ENCODE measurements around the gene RTN4IP1. TPM values are rescaled to one million over a fixed set of nuclear protein-coding genes. Genes with fewer than 3 reads are reported as not detected.

The RTN4IP1 gene
- total RNA-seq, 4 donors from 2014 or later = 9.1 to 19.1 (median 13.1) TPM

DNA sequence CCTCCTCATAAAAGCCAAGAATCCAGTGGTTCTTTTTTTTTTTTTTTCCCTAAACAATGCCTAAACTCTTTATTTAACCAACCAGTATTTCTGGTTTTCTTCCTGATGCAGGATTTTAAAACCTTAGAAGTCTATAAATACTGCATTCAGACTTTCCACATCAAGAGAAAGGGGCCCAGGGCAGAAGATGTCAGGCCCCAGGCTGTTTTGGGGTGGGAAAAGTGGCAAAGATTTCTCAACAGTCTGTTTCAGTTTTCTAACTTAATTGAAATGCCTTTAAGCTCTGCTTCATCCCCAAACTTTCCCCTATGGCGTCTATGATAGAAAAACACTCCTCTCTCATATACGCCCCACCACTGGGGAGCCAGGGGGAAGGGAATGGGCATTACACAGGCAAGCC, 33.2 kb upstream of the RTN4IP1 start:
- Histone ChIP-seq H3K4me1 (no peaks in the 10 kb centered on the region), H3K27me3 (no peaks in the 10 kb centered on the region), H3K4me3 (no peak overlapping the region), H3K9me3 (peaks cover 10 to 14% of the 10 kb centered on the region in 2 donors), H3K27ac (no peak overlapping the region), H3K36me3 (peaks cover 0 to 37% (median 17%) of the 10 kb centered on the region in 4 donors)
- in situ Hi-C loops (cut with MboI; ENCODE audit: low pct_ligation_motif_present in 1 of 4, low pct_unique_long_range_greater_than_20kb in 1 of 4, low sequenced_read_pairs in 3 of 4) (no loop called here), intact Hi-C loops (cut with DNase I; ENCODE audit: low total_unique reads) (no loop called here)
- DNase-seq = no peak
- TF ChIP-seq, protein P1, sequence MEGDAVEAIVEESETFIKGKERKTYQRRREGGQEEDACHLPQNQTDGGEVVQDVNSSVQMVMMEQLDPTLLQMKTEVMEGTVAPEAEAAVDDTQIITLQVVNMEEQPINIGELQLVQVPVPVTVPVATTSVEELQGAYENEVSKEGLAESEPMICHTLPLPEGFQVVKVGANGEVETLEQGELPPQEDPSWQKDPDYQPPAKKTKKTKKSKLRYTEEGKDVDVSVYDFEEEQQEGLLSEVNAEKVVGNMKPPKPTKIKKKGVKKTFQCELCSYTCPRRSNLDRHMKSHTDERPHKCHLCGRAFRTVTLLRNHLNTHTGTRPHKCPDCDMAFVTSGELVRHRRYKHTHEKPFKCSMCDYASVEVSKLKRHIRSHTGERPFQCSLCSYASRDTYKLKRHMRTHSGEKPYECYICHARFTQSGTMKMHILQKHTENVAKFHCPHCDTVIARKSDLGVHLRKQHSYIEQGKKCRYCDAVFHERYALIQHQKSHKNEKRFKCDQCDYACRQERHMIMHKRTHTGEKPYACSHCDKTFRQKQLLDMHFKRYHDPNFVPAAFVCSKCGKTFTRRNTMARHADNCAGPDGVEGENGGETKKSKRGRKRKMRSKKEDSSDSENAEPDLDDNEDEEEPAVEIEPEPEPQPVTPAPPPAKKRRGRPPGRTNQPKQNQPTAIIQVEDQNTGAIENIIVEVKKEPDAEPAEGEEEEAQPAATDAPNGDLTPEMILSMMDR (IDR thresholded peaks at IDR 0.05) = no peak
- no peak for TF ChIP-seq POLR2AphosphoS5 (IDR thresholded peaks at IDR 0.05)
- TF ChIP-seq POLR2A (IDR thresholded peaks at IDR 0.05) = no peak
- no peak for TF ChIP-seq EP300 (IDR thresholded peaks at IDR 0.05; ENCODE audit: low read depth)
- 88 to 97% methylated on average over 2 of the region's 2 CpGs for WGBS, 2 donors (ENCODE audit: low coverage in 1 of 2)

- no peaks in the 10 kb centered on the region for H3K27me3 ChIP-seq
- no peaks in the 10 kb centered on the region for H3K4me1 ChIP-seq
- no peak overlapping the region for H3K4me3 ChIP-seq
- intact Hi-C loops (cut with DNase I; ENCODE audit: low total_unique reads) (no loop called here), in situ Hi-C loops (cut with MboI; ENCODE audit: low pct_ligation_motif_present in 1 of 4, low pct_unique_long_range_greater_than_20kb in 1 of 4, low sequenced_read_pairs in 3 of 4) (no loop called here)
- H3K9me3 ChIP-seq = peaks cover 10 to 16% of the 10 kb centered on the region in 2 donors
- DNase-seq = no peak
- no peak overlapping the region for H3K27ac ChIP-seq
- 90 to 100% methylated on average over 2 of the region's 2 CpGs for WGBS, 2 donors (ENCODE audit: low coverage in 1 of 2)
- peaks cover 0 to 56% (median 30%) of the 10 kb centered on the region in 4 donors for H3K36me3 ChIP-seq
- TF ChIP-seq EP300 (IDR thresholded peaks at IDR 0.05; ENCODE audit: low read depth) = no peak
- no peak for TF ChIP-seq POLR2AphosphoS5 (IDR thresholded peaks at IDR 0.05)
- TF ChIP-seq POLR2A (IDR thresholded peaks at IDR 0.05) = no peak
Measured at GRCh38 chr6:106659859-106660258, 30.6 kb upstream of the RTN4IP1 start.

GRCh38 chr6:106658469-106658868, 29.2 kb upstream of the RTN4IP1 start:
- WGBS, 2 donors (ENCODE audit: low coverage in 1 of 2) = 99% methylated on average over 4 of the region's 4 CpGs; no CpG with 5 or more reads in 1 of the 2 donors
- Histone ChIP-seq H3K4me3 (no peak overlapping the region), H3K4me1 (no peaks in the 10 kb centered on the region), H3K36me3 (peaks cover 0 to 58% (median 29%) of the 10 kb centered on the region in 4 donors), H3K9me3 (peaks cover 10 to 16% of the 10 kb centered on the region in 2 donors), H3K27me3 (no peaks in the 10 kb centered on the region), H3K27ac (no peak overlapping the region)
- in situ Hi-C loops (cut with MboI; ENCODE audit: low pct_ligation_motif_present in 1 of 4, low pct_unique_long_range_greater_than_20kb in 1 of 4, low sequenced_read_pairs in 3 of 4) = no loop called here
- intact Hi-C loops (cut with DNase I; ENCODE audit: low total_unique reads) = no loop called here
- TF ChIP-seq POLR2AphosphoS5 (IDR thresholded peaks at IDR 0.05) (no peak), POLR2A (IDR thresholded peaks at IDR 0.05) (no peak), EP300 (IDR thresholded peaks at IDR 0.05; ENCODE audit: low read depth) (no peak)
- TF ChIP-seq, protein P1 (IDR thresholded peaks at IDR 0.05) = no peak
- no peak for DNase-seq

DNA sequence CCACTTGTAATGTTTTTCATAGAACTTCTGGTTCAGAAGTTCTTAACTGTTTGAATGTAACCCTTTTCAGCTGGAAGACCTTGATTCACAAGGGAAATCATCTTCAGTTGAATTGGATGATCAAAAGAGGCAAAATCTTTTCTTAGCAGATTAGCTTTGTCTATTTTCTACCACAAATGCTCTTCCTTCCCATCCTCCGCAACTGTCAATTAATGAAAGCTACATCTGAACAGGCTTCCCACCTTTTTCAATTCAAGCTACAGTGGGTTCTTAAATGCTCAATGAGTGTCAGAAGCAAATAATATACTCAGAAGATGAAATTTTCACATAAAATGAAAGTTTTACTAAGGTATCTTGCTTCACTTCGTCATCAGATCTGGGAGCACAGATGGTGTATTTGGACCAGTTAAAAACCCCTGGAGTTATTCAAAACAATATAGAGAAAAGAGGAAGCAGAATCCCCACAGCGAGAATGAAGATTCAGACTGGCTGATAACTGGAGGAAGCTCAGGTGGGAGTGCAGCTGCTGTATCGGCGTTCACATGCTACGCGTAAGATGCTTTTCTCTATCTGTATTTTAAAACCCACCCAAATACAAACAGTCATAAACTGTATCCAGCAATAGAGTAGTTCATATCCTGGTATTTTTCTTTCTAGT, 19.5 kb upstream of the RTN4IP1 start:
- H3K36me3 ChIP-seq = peaks cover 0 to 64% (median 24%) of the 10 kb centered on the region in 4 donors
- H3K4me1 ChIP-seq = no peaks in the 10 kb centered on the region
- no peak overlapping the region for H3K27ac ChIP-seq
- no peak overlapping the region for H3K4me3 ChIP-seq
- intact Hi-C loops (cut with DNase I; ENCODE audit: low total_unique reads) = no loop called here
- no peaks in the 10 kb centered on the region for H3K27me3 ChIP-seq
- H3K9me3 ChIP-seq = no peaks in the 10 kb centered on the region
- TF ChIP-seq EP300 (IDR thresholded peaks at IDR 0.05; ENCODE audit: low read depth) (no peak), POLR2AphosphoS5 (IDR thresholded peaks at IDR 0.05) (no peak), POLR2A (IDR thresholded peaks at IDR 0.05) (no peak)
- TF ChIP-seq, protein P1 (IDR thresholded peaks at IDR 0.05) = no peak
- in situ Hi-C loops (cut with MboI; ENCODE audit: low pct_ligation_motif_present in 1 of 4, low pct_unique_long_range_greater_than_20kb in 1 of 4, low sequenced_read_pairs in 3 of 4) = no loop called here
- WGBS, 2 donors (ENCODE audit: low coverage in 1 of 2) = 79 to 81% methylated on average over 7 of the region's 7 CpGs
- DNase-seq = no peak

Measured in transverse colon (tissue), 4 donors.